GM18511 (cell line): ENCODE data around the gene MPPED2.

Experiments
- ATAC-seq: cut with Tn5 transposase; IDR thresholded peaks from one replicate; pipeline ENCODE4 v1.9.1; 2021; ENCODE audit warnings: mild to moderate bottlenecking, moderate library complexity; ENCODE audit not compliant: unreplicated experiment

The MPPED2 gene

DNA sequence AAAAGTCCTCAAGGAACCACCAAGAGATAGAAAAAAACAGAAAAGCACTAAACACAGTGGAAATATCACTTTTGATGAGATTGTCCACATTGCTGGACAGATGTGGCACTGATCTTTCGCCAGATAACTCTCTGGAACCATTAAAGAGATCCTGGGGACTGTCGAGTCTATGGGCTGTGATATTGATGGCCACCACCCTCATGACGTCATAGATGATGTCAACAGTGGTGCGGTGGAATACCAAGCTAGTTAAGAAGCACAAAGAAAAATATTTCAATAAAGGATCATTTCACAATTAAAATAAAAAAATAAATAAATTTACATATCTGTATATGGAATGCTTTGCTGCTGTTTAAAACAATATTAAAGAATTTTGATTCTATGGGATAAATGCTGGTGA lies 217.8 kb downstream of the MPPED2 start:
- ATAC-seq, result no peak

DNA sequence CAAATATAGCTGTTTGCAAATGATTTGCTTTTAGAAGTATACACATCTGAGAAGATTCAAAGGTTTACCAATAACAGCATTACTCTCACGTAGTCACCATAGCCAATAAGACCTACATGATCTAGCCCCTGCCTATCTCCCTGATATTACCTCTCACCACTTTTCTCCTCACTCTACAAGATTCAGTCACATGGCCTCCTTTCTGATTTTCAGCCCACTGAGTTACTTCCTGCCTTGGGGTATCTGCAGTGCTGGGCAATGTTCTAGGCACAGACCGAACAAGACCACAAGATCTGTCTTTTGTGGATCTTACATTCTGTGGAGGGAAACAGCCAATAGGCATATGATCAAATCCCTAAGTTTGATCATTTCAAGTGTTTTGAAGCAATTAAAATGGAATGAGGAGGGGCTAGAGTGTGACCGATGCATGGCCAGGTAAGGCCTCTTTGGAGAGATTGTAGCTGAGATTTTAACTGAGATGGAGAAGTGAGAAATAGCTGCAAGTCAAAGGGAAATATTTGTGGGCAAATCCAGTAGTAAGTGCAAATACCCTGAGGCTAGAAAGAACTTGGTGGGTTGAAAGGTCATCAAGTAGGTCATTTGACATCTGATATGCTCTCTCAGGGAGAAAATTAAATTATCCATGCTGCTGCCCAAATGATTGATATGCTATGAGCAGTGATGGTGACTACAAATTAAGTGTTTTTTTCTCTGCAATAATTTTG lies 220.2 kb downstream of the MPPED2 start:
- ATAC-seq, result peak; percentile 48

DNA sequence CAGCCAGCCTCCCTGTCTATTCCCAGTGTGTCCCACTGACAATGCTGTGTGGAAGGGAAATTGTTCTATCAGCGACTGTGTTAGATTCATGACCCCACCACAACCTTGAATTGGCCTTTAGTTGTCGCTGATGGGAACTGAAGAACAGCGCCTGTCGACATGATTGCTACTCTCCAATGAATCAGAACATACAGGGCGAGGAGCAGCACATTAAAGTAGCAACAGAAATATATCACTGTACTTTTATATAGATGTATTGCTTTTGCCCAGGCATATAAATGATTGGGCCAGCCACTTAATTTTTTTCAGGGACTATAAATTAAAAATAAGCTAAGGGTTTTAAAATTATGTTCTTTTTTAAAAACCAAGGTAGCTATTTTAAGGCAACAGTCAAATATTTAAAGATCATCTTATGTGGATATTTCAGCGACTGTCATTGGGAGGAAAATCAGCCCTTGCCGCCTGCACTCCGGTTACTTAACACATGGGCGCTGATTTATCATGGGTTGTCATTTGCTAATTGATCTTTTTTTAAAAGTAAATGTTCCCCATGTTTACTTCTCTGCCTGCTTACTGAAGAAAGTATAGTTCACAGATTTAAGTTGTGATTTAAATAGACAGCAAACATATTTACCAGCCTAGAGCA lies 221.2 kb downstream of the MPPED2 start:
- ATAC-seq, result no peak

DNA sequence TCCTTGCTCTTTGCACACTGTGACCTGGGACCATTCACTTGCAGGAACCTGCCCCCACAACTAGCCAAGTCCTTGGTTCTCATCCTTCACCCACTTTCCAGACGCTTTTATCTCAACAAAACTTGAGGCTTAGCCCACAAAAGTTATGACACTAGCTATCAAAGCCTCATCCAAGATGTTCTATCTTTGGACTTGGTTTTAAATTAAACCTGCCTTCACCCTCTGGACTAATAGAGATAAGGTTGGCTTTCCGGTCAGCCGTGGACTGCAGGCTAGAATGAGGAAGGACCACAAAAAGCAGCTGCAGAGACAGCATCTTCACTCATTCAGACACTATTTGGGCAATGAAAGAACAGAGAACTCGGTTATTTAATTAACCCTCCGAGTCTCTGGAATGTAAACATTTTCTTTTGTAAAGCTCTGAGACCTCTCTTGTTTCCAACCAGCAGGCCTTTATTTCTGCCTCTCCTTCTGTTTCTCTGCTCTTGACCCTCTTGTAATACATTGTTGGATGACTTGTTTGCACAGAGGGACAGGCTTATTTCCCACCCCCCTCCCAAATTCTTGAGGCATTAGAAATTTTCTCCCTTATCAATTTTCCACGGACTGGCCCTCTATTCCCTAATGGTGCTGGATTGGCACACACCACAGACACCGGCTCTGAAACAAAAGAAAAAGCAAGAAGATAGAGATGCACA lies 221.9 kb downstream of the MPPED2 start:
- ATAC-seq, result no peak

DNA sequence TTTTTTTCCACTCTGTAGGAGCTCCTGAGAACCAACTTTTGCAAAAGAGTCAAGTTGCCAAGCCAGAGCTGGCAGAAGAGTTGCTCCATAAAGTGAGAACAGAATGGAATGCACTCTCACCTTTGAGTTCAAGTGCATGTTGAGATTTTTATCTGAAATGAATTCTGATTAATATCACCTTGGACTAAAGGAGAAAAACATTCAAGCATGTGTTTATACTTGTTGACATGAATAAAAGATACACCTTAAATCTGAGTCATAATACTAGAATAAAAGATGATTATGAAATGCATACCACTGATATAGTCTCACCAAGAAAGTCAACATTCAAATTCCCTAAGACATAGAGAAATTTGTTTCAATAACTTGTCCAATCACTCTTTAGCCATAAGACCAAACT lies 225.4 kb downstream of the MPPED2 start:
- ATAC-seq, result no peak
